Karpas-422 (cell line): ENCODE measurements around the gene KIZ. TPM values are rescaled to one million over a fixed set of nuclear protein-coding genes. Genes with fewer than 3 reads are reported as not detected.

Experiments used
- DNase-seq: peaks from one replicate; pipeline ENCODE4 v3.0.0-alpha.2; 2015
- H2AFZ ChIP-seq: fragments of 200-600 bp; sonication (generic); 2 replicates; pipeline ENCODE4 v1.6.1; 2014; ENCODE audit warnings: antibody characterized with exemption, low read length, mixed read lengths
- H3K27ac ChIP-seq: fragments of 200-600 bp; sonication (generic); 2 replicates; pipeline ENCODE4 v1.5.1; 2014; ENCODE audit warnings: mild to moderate bottlenecking, low read length, moderate library complexity
- H3K27me3 ChIP-seq: fragments of 200-600 bp; sonication (generic); 2 replicates; pipeline ENCODE4 v1.6.1; 2014; ENCODE audit warnings: low read length, mixed read lengths
- H3K36me3 ChIP-seq: fragments of 200-600 bp; sonication (generic); 2 replicates; pipeline ENCODE4 v1.6.1; 2014; ENCODE audit warnings: low read length, mixed read lengths; ENCODE audit not compliant: insufficient read depth
- H3K4me1 ChIP-seq: fragments of 200-600 bp; sonication (generic); 2 replicates; pipeline ENCODE4 v1.6.1; 2014; ENCODE audit warnings: mild to moderate bottlenecking, low read length, mixed read lengths
- H3K4me2 ChIP-seq: fragments of 200-600 bp; sonication (generic); 2 replicates; pipeline ENCODE4 v1.6.1; 2014; ENCODE audit warnings: low read length, low read depth, mild to moderate bottlenecking; ENCODE audit not compliant: poor library complexity, severe bottlenecking
- H3K4me3 ChIP-seq: fragments of 200-600 bp; sonication (generic); 2 replicates; pipeline ENCODE4 v1.5.1; 2014; ENCODE audit warnings: mild to moderate bottlenecking, antibody characterized with exemption, low read length, mixed read lengths
- H3K79me2 ChIP-seq: fragments of 200-600 bp; sonication (generic); 2 replicates; pipeline ENCODE4 v1.6.1; 2014; ENCODE audit warnings: mild to moderate bottlenecking, low read length, mixed read lengths
- H3K9ac ChIP-seq: fragments of 200-600 bp; sonication (generic); 2 replicates; pipeline ENCODE4 v1.6.0; 2014; ENCODE audit warnings: low read length
- H3K9me2 ChIP-seq: fragments of 200-600 bp; sonication (generic), shearing (Covaris generic); replicated peaks from 2 replicates; pipeline ENCODE4 v1.6.0; 2014; ENCODE audit warnings: mild to moderate bottlenecking, low read length, moderate library complexity; ENCODE audit not compliant: insufficient read depth
- H3K9me3 ChIP-seq: fragments of 300-700, 200-600 bp; sonication (generic); 2 replicates; pipeline ENCODE4 v1.6.1; 2014; ENCODE audit warnings: low read length, mixed read lengths
- H4K20me1 ChIP-seq: fragments of 200-600 bp; sonication (generic); 2 replicates; pipeline ENCODE4 v1.6.1; 2014; ENCODE audit warnings: mild to moderate bottlenecking, antibody characterized with exemption, low read length, low read depth; ENCODE audit not compliant: insufficient read depth
- total RNA-seq: library from RNA; depleted of rRNA; stranded (reverse); fragments of >200 nt; shearing (Covaris generic); gene quantifications from 2 replicates; pipeline ENCODE4 v1.2.3, GENCODE V29; 2014; ENCODE audit warnings: low replicate concordance; rRNA removed

Gene KIZ, protein sequence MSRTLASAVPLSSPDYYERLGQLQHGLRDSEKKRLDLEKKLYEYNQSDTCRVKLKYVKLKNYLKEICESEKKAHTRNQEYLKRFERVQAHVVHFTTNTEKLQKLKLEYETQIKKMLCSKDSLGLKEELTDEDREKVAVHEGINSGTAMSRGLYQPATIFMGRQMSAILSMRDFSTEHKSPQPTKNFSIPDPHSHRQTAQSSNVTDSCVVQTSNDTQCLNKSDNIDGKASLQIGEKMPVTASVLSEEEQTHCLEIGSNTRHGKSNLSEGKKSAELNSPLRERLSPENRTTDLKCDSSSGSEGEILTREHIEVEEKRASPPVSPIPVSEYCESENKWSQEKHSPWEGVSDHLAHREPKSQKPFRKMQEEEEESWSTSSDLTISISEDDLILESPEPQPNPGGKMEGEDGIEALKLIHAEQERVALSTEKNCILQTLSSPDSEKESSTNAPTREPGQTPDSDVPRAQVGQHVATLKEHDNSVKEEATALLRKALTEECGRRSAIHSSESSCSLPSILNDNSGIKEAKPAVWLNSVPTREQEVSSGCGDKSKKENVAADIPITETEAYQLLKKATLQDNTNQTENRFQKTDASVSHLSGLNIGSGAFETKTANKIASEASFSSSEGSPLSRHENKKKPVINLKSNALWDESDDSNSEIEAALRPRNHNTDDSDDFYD
- total RNA-seq, result 22.1 and 23.0 TPM in 2 replicates

- no peaks in the 10 kb centered on the region for H4K20me1 ChIP-seq
- H3K4me3 ChIP-seq, result peak within 1 kb of the TSS; percentile 96
- H3K4me2 ChIP-seq, result peak within 1 kb of the TSS; percentile 92
- H3K79me2 ChIP-seq, result peaks cover 30% of the 10 kb centered on the region
- peaks cover 20% of the 10 kb centered on the region for H3K4me1 ChIP-seq
- H3K27ac ChIP-seq, result 0 out of 2 replicates have a peak within 1 kb of the TSS, but pooled peaks have one; percentile 27
- H3K9me3 ChIP-seq, result no peaks in the 10 kb centered on the region
- H2AFZ ChIP-seq, result peak within 1 kb of the TSS; percentile 99
- no peaks in the 10 kb centered on the region for H3K9me2 ChIP-seq
- no peaks in the 10 kb centered on the region for H3K27me3 ChIP-seq
- H3K9ac ChIP-seq, result peak within 1 kb of the TSS; percentile 90
- H3K36me3 ChIP-seq, result no peaks in the 10 kb centered on the region
- DNase-seq, result peak; percentile 98
These were observed at the start of gene KIZ for GRCh38 chr20:21125849-21126580. Gene KIZ (plus strand): TSS chr20:21126082. CDS start chr20:21126116, 34 bp downstream.

DNA sequence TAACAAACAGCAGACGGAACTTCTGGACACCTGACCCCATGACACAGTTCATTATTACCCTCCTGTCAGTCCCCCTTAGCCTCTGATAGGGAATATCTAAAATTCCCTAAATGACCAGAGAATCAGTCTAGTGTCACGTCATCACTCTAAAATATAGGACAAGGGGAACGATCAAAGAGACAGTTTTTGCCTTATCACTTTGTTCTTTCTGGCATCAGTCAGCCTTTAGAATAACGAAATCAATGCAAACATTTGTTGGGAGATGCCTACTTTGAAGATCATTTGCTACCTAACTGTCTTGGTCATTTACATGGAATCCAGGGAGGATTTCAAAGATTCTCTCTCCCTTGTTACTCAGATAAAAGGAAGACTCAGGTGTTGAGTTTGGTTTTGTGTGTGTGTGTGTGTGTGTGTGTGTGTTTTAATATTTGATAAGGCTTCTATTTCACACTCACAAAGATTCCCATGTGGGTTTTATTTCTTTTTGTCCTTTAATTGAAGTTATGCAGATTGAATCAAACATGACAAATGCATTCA, 48.0 kb upstream of the KIZ start:
- H3K27me3 ChIP-seq, result no peaks in the 10 kb centered on the region
- no peak overlapping the region for H3K27ac ChIP-seq
- no peaks in the 10 kb centered on the region for H3K79me2 ChIP-seq
- no peak overlapping the region for H2AFZ ChIP-seq
- no peak overlapping the region for H3K4me3 ChIP-seq
- H3K36me3 ChIP-seq, result no peaks in the 10 kb centered on the region
- no peak overlapping the region for H3K9ac ChIP-seq
- no peaks in the 10 kb centered on the region for H3K9me2 ChIP-seq
- DNase-seq, result no peak
- H3K4me2 ChIP-seq, result no peak overlapping the region
- H4K20me1 ChIP-seq, result no peaks in the 10 kb centered on the region
- no peaks in the 10 kb centered on the region for H3K9me3 ChIP-seq
- H3K4me1 ChIP-seq, result no peaks in the 10 kb centered on the region

DNA sequence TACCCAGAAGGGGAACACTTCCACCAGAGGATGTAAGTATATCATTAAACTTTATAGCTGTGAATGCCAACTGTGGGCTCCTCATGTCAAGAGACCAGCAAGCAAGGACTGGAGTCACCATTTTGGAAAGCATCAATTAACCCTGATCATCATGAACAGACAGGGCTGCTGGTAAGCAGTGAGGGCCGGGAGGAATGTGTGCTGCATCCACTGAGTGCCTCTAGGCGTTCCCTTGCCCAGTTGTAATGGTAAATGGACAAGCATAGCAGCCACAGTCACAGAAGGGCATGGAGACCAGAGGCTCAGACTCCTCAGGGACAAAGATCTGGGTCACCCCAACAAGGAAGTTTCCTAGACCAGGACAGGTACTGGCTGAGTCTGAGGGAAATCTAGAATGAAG, 43.3 kb upstream of the KIZ start:
- Histone ChIP-seq H3K4me2 (no peak overlapping the region), H3K9me3 (no peaks in the 10 kb centered on the region), H3K4me3 (no peak overlapping the region), H3K9me2 (no peaks in the 10 kb centered on the region), H3K36me3 (no peaks in the 10 kb centered on the region), H3K79me2 (no peaks in the 10 kb centered on the region), H3K27ac (no peak overlapping the region), H2AFZ (no peak overlapping the region), H4K20me1 (no peaks in the 10 kb centered on the region), H3K4me1 (no peaks in the 10 kb centered on the region), H3K9ac (no peak overlapping the region), H3K27me3 (no peaks in the 10 kb centered on the region)
- DNase-seq, result no peak

GRCh38 chr20:21083825-21084325, 42.0 kb upstream of the KIZ start:
- no peak overlapping the region for H2AFZ ChIP-seq
- DNase-seq, result no peak
- H3K9ac ChIP-seq, result no peak overlapping the region
- no peak overlapping the region for H3K27ac ChIP-seq
- H3K9me2 ChIP-seq, result no peaks in the 10 kb centered on the region
- H3K79me2 ChIP-seq, result no peaks in the 10 kb centered on the region
- no peaks in the 10 kb centered on the region for H4K20me1 ChIP-seq
- H3K4me2 ChIP-seq, result no peak overlapping the region
- H3K36me3 ChIP-seq, result no peaks in the 10 kb centered on the region
- H3K4me1 ChIP-seq, result no peaks in the 10 kb centered on the region
- no peak overlapping the region for H3K4me3 ChIP-seq
- no peaks in the 10 kb centered on the region for H3K9me3 ChIP-seq
- H3K27me3 ChIP-seq, result no peaks in the 10 kb centered on the region

DNA sequence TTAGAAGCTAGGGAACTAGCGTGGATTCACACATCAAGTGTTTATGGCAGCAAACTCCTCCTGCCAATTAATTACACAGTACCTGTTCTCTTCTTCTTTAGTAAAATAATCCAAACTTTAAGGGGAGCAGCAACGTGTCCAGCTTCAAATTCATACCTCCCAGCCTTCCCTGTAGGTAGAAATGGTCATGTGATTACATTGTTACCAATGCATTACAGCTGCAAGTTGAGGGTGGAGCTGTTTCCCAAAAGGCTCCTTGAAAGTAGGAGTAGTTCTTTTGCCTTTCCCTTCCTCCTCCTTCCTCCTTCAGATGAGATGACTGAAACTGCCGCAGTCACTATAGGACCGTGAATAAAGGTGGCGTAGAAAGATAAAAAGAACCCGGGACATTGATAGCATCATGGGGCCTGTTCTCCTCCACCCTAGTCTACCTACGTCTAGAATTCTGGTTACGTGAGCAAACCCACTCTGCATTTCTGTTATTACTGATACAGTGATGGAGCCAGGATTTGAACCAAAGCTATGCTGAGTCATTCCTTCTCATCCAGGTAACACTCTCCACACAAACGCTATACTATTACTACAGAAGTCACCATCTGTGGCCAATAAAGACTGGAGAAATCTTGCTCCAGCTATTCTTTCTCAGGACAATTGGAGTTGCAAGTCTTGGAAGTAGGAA, 37.9 kb upstream of the KIZ start:
- Histone ChIP-seq H3K9me2 (no peaks in the 10 kb centered on the region), H2AFZ (no peak overlapping the region)

GRCh38 chr20:21089391-21089790, 36.5 kb upstream of the KIZ start:
- H2AFZ ChIP-seq, result no peak overlapping the region
- no peak overlapping the region for H3K4me3 ChIP-seq
- H3K79me2 ChIP-seq, result no peaks in the 10 kb centered on the region
- H4K20me1 ChIP-seq, result no peaks in the 10 kb centered on the region
- no peak overlapping the region for H3K9ac ChIP-seq
- no peak overlapping the region for H3K27ac ChIP-seq
- no peaks in the 10 kb centered on the region for H3K36me3 ChIP-seq
- H3K4me1 ChIP-seq, result no peaks in the 10 kb centered on the region
- H3K4me2 ChIP-seq, result no peak overlapping the region
- no peak for DNase-seq
- H3K27me3 ChIP-seq, result no peaks in the 10 kb centered on the region
- H3K9me2 ChIP-seq, result no peaks in the 10 kb centered on the region
- no peaks in the 10 kb centered on the region for H3K9me3 ChIP-seq

More for the DNA sequence above, 37.9 kb upstream of the KIZ start:
- no peak overlapping the region for H3K4me3 ChIP-seq
- no peak overlapping the region for H3K27ac ChIP-seq
- no peak overlapping the region for H3K9ac ChIP-seq
- no peak overlapping the region for H3K4me2 ChIP-seq
- no peaks in the 10 kb centered on the region for H3K4me1 ChIP-seq
- no peaks in the 10 kb centered on the region for H3K36me3 ChIP-seq
- no peaks in the 10 kb centered on the region for H3K79me2 ChIP-seq
- H3K27me3 ChIP-seq, result no peaks in the 10 kb centered on the region
- H3K9me3 ChIP-seq, result no peaks in the 10 kb centered on the region
- H4K20me1 ChIP-seq, result no peaks in the 10 kb centered on the region
- no peak for DNase-seq

GRCh38 chr20:21090111-21090618, 35.7 kb upstream of the KIZ start:
- no peak for DNase-seq
- Histone ChIP-seq H4K20me1 (no peaks in the 10 kb centered on the region), H3K27me3 (no peaks in the 10 kb centered on the region), H3K9me3 (no peaks in the 10 kb centered on the region), H2AFZ (no peak overlapping the region), H3K79me2 (no peaks in the 10 kb centered on the region), H3K27ac (no peak overlapping the region), H3K4me2 (no peak overlapping the region), H3K36me3 (no peaks in the 10 kb centered on the region), H3K9me2 (no peaks in the 10 kb centered on the region), H3K9ac (no peak overlapping the region), H3K4me3 (no peak overlapping the region), H3K4me1 (no peaks in the 10 kb centered on the region)
